HCT116 (cell line): Measurements from ENCODE around the gene HRG. TPM values are rescaled to one million over a fixed set of nuclear protein-coding genes. Genes with fewer than 3 reads are reported as not detected.

Experiments used
- ATAC-seq: fragments of 200-7000 bp; cut with Tn5 transposase; 2 replicates; pipeline ENCODE4 v1.9.1; 2020; ENCODE audit warnings: mild to moderate bottlenecking, moderate library complexity
- BruUV-seq: library from RNA; stranded (reverse); fragments of 400-500 nt; replicated peaks from 2 replicates; lab custom pipeline; 2021; lab: Mats Ljungman, UMichigan
- CTCF ChIA-PET: fragments of 300-600 bp; sonication (Branson Sonifier 250); formaldehyde crosslinking; loops from one replicate; lab custom pipeline; 2021; ENCODE audit warnings: antibody characterized with exemption; lab: Charles Lee
- POLR2A ChIA-PET: fragments of 300-600, 350-600 bp; sonication (Branson Sonifier 250); formaldehyde crosslinking; loops from one replicate; lab custom pipeline; 2021; ENCODE audit warnings: antibody characterized with exemption; lab: Charles Lee
- RAD21 ChIA-PET, 2 experiments: fragments of 300-600 bp; sonication (Branson Sonifier 250); formaldehyde crosslinking; loops; one replicate each; lab custom pipeline; 2023; ENCODE audit warnings: low total read pairs in 2 of 2; ENCODE audit not compliant: uncharacterized antibody in 2 of 2, unreplicated experiment in 2 of 2, low non-redundant PET in 1 of 2; lab: Charles Lee
- DNase-seq: peaks from one replicate; pipeline ENCODE4 v3.0.0-alpha.2; 2010; ENCODE audit warnings: low read depth, low spot score
- H2AFZ ChIP-seq: fragments of 200-600 bp; shearing (Covaris generic), sonication (generic); 2 replicates; pipeline ENCODE4 v1.6.1; 2017; ENCODE audit warnings: low read depth, mixed run types, mixed read lengths, antibody characterized with exemption, low read length; ENCODE audit not compliant: poor library complexity, severe bottlenecking
- H3K27ac ChIP-seq: 2 replicates; pipeline ENCODE4 v1.5.1; 2012; ENCODE audit warnings: low read depth, low read length
- H3K27me3 ChIP-seq: fragments of 200-600 bp; sonication (generic); 2 replicates; pipeline ENCODE4 v1.6.1; 2016; ENCODE audit warnings: mixed run types, low read length, mixed read lengths; ENCODE audit not compliant: insufficient read depth
- H3K36me3 ChIP-seq, 2 experiments: fragments of 200-500 bp in 1 of 2; fragments of 200-600 bp in 1 of 2; sonication (Bioruptor generic) in 1 of 2; sonication (generic) in 1 of 2; 2 replicates each; pipeline versions ENCODE4 v1.5.1 to v1.6.1; 2014 to 2016; ENCODE audit warnings: low read length in 2 of 2, inconsistent platforms in 1 of 2, mixed read lengths in 1 of 2, mixed run types in 1 of 2; ENCODE audit not compliant: insufficient read depth in 2 of 2, control insufficient read depth in 1 of 2
- H3K4me1 ChIP-seq, 2 experiments: fragments of 200-600 bp in 1 of 2; sonication (generic) in 1 of 2; 2 replicates each; pipeline versions ENCODE4 v1.5.1 to v1.6.1; 2012 to 2017; ENCODE audit warnings: low read length in 2 of 2, inconsistent platforms in 1 of 2, mild to moderate bottlenecking in 1 of 2, mixed read lengths in 1 of 2, mixed run types in 1 of 2, moderate library complexity in 1 of 2; ENCODE audit not compliant: insufficient read depth in 2 of 2, control insufficient read depth in 1 of 2
- H3K4me2 ChIP-seq: fragments of 200-600 bp; sonication (generic); 2 replicates; pipeline ENCODE4 v1.6.1; 2017; ENCODE audit warnings: mixed run types, low read length, mixed read lengths
- H3K4me3 ChIP-seq, 2 experiments: fragments of 200-600 bp in 1 of 2; sonication (generic) in 1 of 2; replicated peaks in 1 of 2; 2 replicates each; pipeline ENCODE4 v1.5.1; 2011 to 2016; ENCODE audit warnings: low read length in 2 of 2, control low read depth in 1 of 2, low read depth in 1 of 2, mild to moderate bottlenecking in 1 of 2, mixed read lengths in 1 of 2, mixed run types in 1 of 2
- H3K79me2 ChIP-seq: fragments of 200-600 bp; sonication (generic); 2 replicates; pipeline ENCODE4 v1.6.1; 2017; ENCODE audit warnings: mild to moderate bottlenecking, mixed run types, low read length, moderate library complexity, mixed read lengths; ENCODE audit not compliant: insufficient read depth
- H3K9ac ChIP-seq: fragments of 200-600 bp; sonication (generic); 2 replicates; pipeline ENCODE4 v1.6.1; 2016; ENCODE audit warnings: low read length, mixed read lengths
- H3K9me2 ChIP-seq: fragments of 200-600 bp; sonication (generic), shearing (Covaris generic); 2 replicates; pipeline ENCODE4 v1.6.1; 2017; ENCODE audit warnings: mixed run types, mild to moderate bottlenecking, moderate library complexity; ENCODE audit not compliant: insufficient read depth
- H3K9me3 ChIP-seq, 2 experiments: fragments of 200-500 bp in 1 of 2; fragments of 200-600 bp in 1 of 2; sonication (Bioruptor generic) in 1 of 2; sonication (generic) in 1 of 2; 2 replicates each; pipeline ENCODE4 v1.6.1; 2014 to 2017; ENCODE audit warnings: low read length in 2 of 2, mixed read lengths in 2 of 2, inconsistent platforms in 1 of 2, low read depth in 1 of 2, mild to moderate bottlenecking in 1 of 2, mixed run types in 1 of 2, moderate library complexity in 1 of 2; ENCODE audit not compliant: control insufficient read depth in 1 of 2, insufficient read depth in 1 of 2
- H4K20me1 ChIP-seq: fragments of 200-600 bp; sonication (generic), shearing (Covaris generic); 2 replicates; pipeline ENCODE4 v1.6.1; 2017; ENCODE audit warnings: mixed run types, mild to moderate bottlenecking, moderate library complexity; ENCODE audit not compliant: insufficient read depth
- CBX3 ChIP-seq: IDR thresholded peaks from 2 replicates; pipeline ENCODE4 v1.6.1; 2012; ENCODE audit warnings: low read depth
- CEBPB ChIP-seq: IDR thresholded peaks from 2 replicates; pipeline ENCODE4 v1.6.1; 2012; ENCODE audit warnings: low read depth
- EGR1 ChIP-seq: IDR thresholded peaks from 2 replicates; pipeline ENCODE4 v1.6.1; 2012; ENCODE audit warnings: low read depth
- ELF1 ChIP-seq: IDR thresholded peaks from 2 replicates; pipeline ENCODE4 v1.6.1; 2012; ENCODE audit warnings: low read depth, borderline replicate concordance
- FOSL1 ChIP-seq: IDR thresholded peaks from 2 replicates; pipeline ENCODE4 v1.6.1; 2012; ENCODE audit warnings: low read depth
- JUND ChIP-seq: IDR thresholded peaks from 2 replicates; pipeline ENCODE4 v1.6.1; 2012
- POLR2A ChIP-seq: IDR thresholded peaks from 2 replicates; pipeline ENCODE4 v1.7.0; 2011; ENCODE audit warnings: borderline replicate concordance; ENCODE audit not compliant: insufficient read depth, insufficient read length; ENCODE audit errors: extremely low read depth
- POLR2AphosphoS5 ChIP-seq: IDR thresholded peaks from 2 replicates; pipeline ENCODE4 v1.6.1; 2011; ENCODE audit warnings: mild to moderate bottlenecking, low read depth, low read length, moderate library complexity
- RAD21 ChIP-seq: IDR thresholded peaks from 2 replicates; pipeline ENCODE4 v1.6.1; 2012; ENCODE audit warnings: low read depth, mild to moderate bottlenecking
- SIN3A ChIP-seq: IDR thresholded peaks from 2 replicates; pipeline ENCODE4 v1.6.1; 2012; ENCODE audit warnings: low read depth
- TCF7L2 ChIP-seq: IDR thresholded peaks from 2 replicates; pipeline ENCODE4 v1.7.0; 2011; ENCODE audit warnings: borderline replicate concordance, inconsistent platforms; ENCODE audit not compliant: insufficient read depth, insufficient read length; ENCODE audit errors: extremely low read depth
- YY1 ChIP-seq: IDR thresholded peaks from 2 replicates; pipeline ENCODE4 v1.6.1; 2011; ENCODE audit warnings: low read length, low read depth, moderate library complexity, mild to moderate bottlenecking; ENCODE audit not compliant: insufficient replicate concordance; ENCODE audit errors: extremely low read depth
- ZBTB33 ChIP-seq: IDR thresholded peaks from 2 replicates; pipeline ENCODE4 v1.6.1; 2011; ENCODE audit warnings: mild to moderate bottlenecking, low read length, moderate library complexity; ENCODE audit not compliant: insufficient replicate concordance; ENCODE audit errors: extremely low read depth
- ZFX ChIP-seq: fragments of 450-650 bp; IDR thresholded peaks from 2 replicates; pipeline ENCODE4 v1.6.1; 2017
- ZNF274 ChIP-seq: fragments of 200-500 bp; sonication (Bioruptor generic); IDR thresholded peaks from 2 replicates; pipeline ENCODE4 v1.6.1; 2014; ENCODE audit warnings: mild to moderate bottlenecking, low read depth, low read length, inconsistent platforms
- intact Hi-C: fragments of 100-400 bp; cut with micrococcal nuclease; formaldehyde crosslinking; loops from 2 replicates; pipeline ENCODE4 v1.10.0; 2022
- total RNA-seq: library from RNA; stranded (reverse); gene quantifications from one replicate; pipeline ENCODE4 v1.2.1, GENCODE V29; 2021; ENCODE audit not compliant: unreplicated experiment
- TF ChIP-seq, protein P1 (sequence below): IDR thresholded peaks from 2 replicates; pipeline ENCODE4 v1.6.1; 2012

Gene HRG
- total RNA-seq, 1 experiment from 2014 or later, result 0.42 TPM

GRCh38 chr3:186651678-186652215, 14.1 kb upstream of the HRG start:
- BruUV-seq, result no TSS peak
- no peak overlapping the region for H3K9ac ChIP-seq

More at GRCh38 chr3:186651678-186652215, 14.1 kb upstream of the HRG start:
- intact Hi-C loops, result no loop called here
- Histone ChIP-seq H3K4me2 (no peak overlapping the region), H3K27ac (no peak overlapping the region), H4K20me1 (no peaks in the 10 kb centered on the region), H3K36me3 (no peaks in the 10 kb centered on the region), H2AFZ (no peak overlapping the region), H3K79me2 (no peaks in the 10 kb centered on the region), H3K9me3 (no peaks in the 10 kb centered on the region), H3K4me3 (no peak overlapping the region), H3K27me3 (no peaks in the 10 kb centered on the region), H3K4me1 (peaks cover 0 to 7% of the 10 kb centered on the region in 2 experiments; a peak in 2 of 4 replicates), H3K9me2 (no peaks in the 10 kb centered on the region)
- ATAC-seq, result no peak
- POLR2A ChIA-PET, result no interaction called here
- RAD21 ChIA-PET, result no interaction called here
- DNase-seq, result no peak
- CTCF ChIA-PET, result no interaction called here
- no peak for TF ChIP-seq ZNF274
- TF ChIP-seq FOSL1, result no peak
- TF ChIP-seq CEBPB, result no peak
- no peak for TF ChIP-seq ELF1
- TF ChIP-seq YY1, result no peak
- TF ChIP-seq TCF7L2, result no peak
- TF ChIP-seq ZBTB33, result no peak
- TF ChIP-seq RAD21, result no peak
- TF ChIP-seq POLR2A, result no peak
- no peak for TF ChIP-seq POLR2AphosphoS5
- TF ChIP-seq, protein P1, sequence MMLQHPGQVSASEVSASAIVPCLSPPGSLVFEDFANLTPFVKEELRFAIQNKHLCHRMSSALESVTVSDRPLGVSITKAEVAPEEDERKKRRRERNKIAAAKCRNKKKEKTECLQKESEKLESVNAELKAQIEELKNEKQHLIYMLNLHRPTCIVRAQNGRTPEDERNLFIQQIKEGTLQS, result no peak
- no peak for TF ChIP-seq ZFX
- TF ChIP-seq JUND, result no peak
- TF ChIP-seq EGR1, result no peak
- no peak for TF ChIP-seq SIN3A
- no peak for TF ChIP-seq CBX3
